Loucy (cell line): Measurements from ENCODE around the gene ATXN7L1.

Experiments used
- H2AFZ ChIP-seq: fragments of 200-600 bp; sonication (generic); 2 replicates; pipeline ENCODE4 v1.6.0; 2016; ENCODE audit warnings: antibody characterized with exemption, mild to moderate bottlenecking, low read length, moderate library complexity
- H3F3A ChIP-seq: fragments of 200-600 bp; 2 replicates; pipeline ENCODE4 v1.6.0; 2016; ENCODE audit warnings: antibody characterized with exemption, low read depth, mild to moderate bottlenecking
- H3K27me3 ChIP-seq: fragments of 200-600 bp; sonication (generic); 2 replicates; pipeline ENCODE4 v1.6.1; 2014; ENCODE audit warnings: low read length, mild to moderate bottlenecking; ENCODE audit not compliant: insufficient read depth, poor library complexity, severe bottlenecking
- H3K36me3 ChIP-seq: fragments of 200-600 bp; sonication (generic); 2 replicates; pipeline ENCODE4 v1.6.1; 2016; ENCODE audit warnings: low read length; ENCODE audit not compliant: insufficient read depth
- H3K4me1 ChIP-seq: fragments of 200-600 bp; sonication (generic); 2 replicates; pipeline ENCODE4 v1.5.1; 2014; ENCODE audit warnings: low read length, mild to moderate bottlenecking; ENCODE audit not compliant: insufficient read depth, poor library complexity, severe bottlenecking
- H3K4me2 ChIP-seq: fragments of 200-600 bp; sonication (generic); 2 replicates; pipeline ENCODE4 v1.6.0; 2014; ENCODE audit warnings: antibody characterized with exemption, low read length, low read depth, mild to moderate bottlenecking; ENCODE audit not compliant: poor library complexity, severe bottlenecking
- H3K4me3 ChIP-seq: fragments of 200-600 bp; sonication (generic); 2 replicates; pipeline ENCODE4 v1.5.1; 2014; ENCODE audit warnings: low read length, mild to moderate bottlenecking, mixed read lengths; ENCODE audit not compliant: poor library complexity, severe bottlenecking
- H3K79me2 ChIP-seq: fragments of 200-600 bp; sonication (generic); 2 replicates; pipeline ENCODE4 v1.6.1; 2014; ENCODE audit warnings: low read length; ENCODE audit not compliant: insufficient read depth
- H3K9ac ChIP-seq: fragments of 200-600 bp; sonication (generic); 2 replicates; pipeline ENCODE4 v1.6.0; 2014; ENCODE audit warnings: mild to moderate bottlenecking, low read depth, low read length, moderate library complexity; ENCODE audit not compliant: poor library complexity, severe bottlenecking
- H3K9me2 ChIP-seq: fragments of 200-600 bp; sonication (generic); replicated peaks from 2 replicates; pipeline ENCODE4 v1.6.1; 2016; ENCODE audit warnings: low read depth, low read length, mixed read lengths
- H3K9me3 ChIP-seq: fragments of 200-600 bp; sonication (generic); 2 replicates; pipeline ENCODE4 v1.6.1; 2014; ENCODE audit warnings: mild to moderate bottlenecking, antibody characterized with exemption, low read length, low read depth; ENCODE audit not compliant: insufficient read depth
- H4K20me1 ChIP-seq: fragments of 200-600 bp; sonication (generic); 2 replicates; pipeline ENCODE4 v1.6.0; 2014; ENCODE audit warnings: antibody characterized with exemption, low read length, mild to moderate bottlenecking; ENCODE audit not compliant: insufficient read depth, poor library complexity, severe bottlenecking
- CTCF ChIP-seq: fragments of 200-600 bp; sonication (generic); conservative IDR thresholded peaks from 2 replicates; pipeline ENCODE4 v1.5.1; 2014; ENCODE audit warnings: mild to moderate bottlenecking, antibody characterized with exemption, low read length
- EZH2phosphoT487 ChIP-seq: fragments of 200-600 bp; IDR thresholded peaks from 2 replicates; pipeline ENCODE4 v1.6.1; 2018; ENCODE audit warnings: antibody characterized with exemption, mild to moderate bottlenecking, moderate library complexity, borderline replicate concordance

ATXN7L1 gene

GRCh38 chr7:105831824-105832535 is 44.4 kb downstream of the ATXN7L1 start:
- TF ChIP-seq EZH2phosphoT487 (no peak), CTCF (no peak)
- H3K9me2 ChIP-seq = no peaks in the 10 kb centered on the region
- no peak overlapping the region for H3K9ac ChIP-seq
- no peak overlapping the region for H2AFZ ChIP-seq
- H3K9me3 ChIP-seq = no peaks in the 10 kb centered on the region
- H3K79me2 ChIP-seq = no peaks in the 10 kb centered on the region
- H3K27me3 ChIP-seq = no peaks in the 10 kb centered on the region
- no peaks in the 10 kb centered on the region for H3K4me1 ChIP-seq
- no peak overlapping the region for H3K4me3 ChIP-seq
- no peaks in the 10 kb centered on the region for H3K36me3 ChIP-seq
- no peak overlapping the region for H3K4me2 ChIP-seq
- H4K20me1 ChIP-seq = no peaks in the 10 kb centered on the region
- no peaks in the 10 kb centered on the region for H3F3A ChIP-seq

GRCh38 chr7:105831302-105831620 is 45.1 kb downstream of the ATXN7L1 start:
- no peaks in the 10 kb centered on the region for H3K27me3 ChIP-seq
- no peaks in the 10 kb centered on the region for H3K36me3 ChIP-seq
- no peaks in the 10 kb centered on the region for H3K9me3 ChIP-seq
- no peak overlapping the region for H3K4me3 ChIP-seq
- no peaks in the 10 kb centered on the region for H3K79me2 ChIP-seq
- TF ChIP-seq EZH2phosphoT487 = no peak
- TF ChIP-seq CTCF = no peak
- H3K4me1 ChIP-seq = no peaks in the 10 kb centered on the region
- H3K9ac ChIP-seq = no peak overlapping the region
- no peak overlapping the region for H3K4me2 ChIP-seq
- H2AFZ ChIP-seq = no peak overlapping the region
- H4K20me1 ChIP-seq = no peaks in the 10 kb centered on the region
- no peaks in the 10 kb centered on the region for H3K9me2 ChIP-seq
- H3F3A ChIP-seq = no peaks in the 10 kb centered on the region

GRCh38 chr7:105830405-105831301 is 45.7 kb downstream of the ATXN7L1 start:
- H3K4me3 ChIP-seq = no peak overlapping the region
- no peaks in the 10 kb centered on the region for H4K20me1 ChIP-seq
- no peaks in the 10 kb centered on the region for H3K79me2 ChIP-seq
- H3K9ac ChIP-seq = no peak overlapping the region
- no peak overlapping the region for H2AFZ ChIP-seq
- no peaks in the 10 kb centered on the region for H3K27me3 ChIP-seq
- H3K4me1 ChIP-seq = no peaks in the 10 kb centered on the region
- H3F3A ChIP-seq = no peaks in the 10 kb centered on the region
- no peak overlapping the region for H3K4me2 ChIP-seq
- H3K9me2 ChIP-seq = no peaks in the 10 kb centered on the region
- TF ChIP-seq CTCF (no peak), EZH2phosphoT487 (no peak)
- H3K36me3 ChIP-seq = no peaks in the 10 kb centered on the region
- H3K9me3 ChIP-seq = no peaks in the 10 kb centered on the region
